ENCODE results near the gene EXOC7. TPM values are rescaled to one million over a fixed set of nuclear protein-coding genes. Genes with fewer than 3 reads are reported as not detected.

The EXOC7 gene
- total RNA-seq, 4 donors from 2014 or later = 51.7 to 87.3 (median 75.1) TPM

- peaks cover 0 to 4% (median 0%) of the 10 kb centered on the region in 3 donors for H3K36me3 ChIP-seq
- H3K27ac ChIP-seq = no peak overlapping the region
- peaks cover 3 to 50% (median 22%) of the 10 kb centered on the region in 4 donors for H3K4me1 ChIP-seq
- peak overlapping the region; percentile 27 to 56 (median 50) for H3K4me3 ChIP-seq
- no peak for DNase-seq (ENCODE audit: low spot score in 2 of 2)
- H3K27me3 ChIP-seq = peaks cover 2 to 53% of the 10 kb centered on the region in 2 donors
- 2 to 4% methylated on average over 19 to 21 of the region's 24 CpGs for WGBS, 2 donors
- TF ChIP-seq EP300 (IDR thresholded peaks at IDR 0.05) (no peak), CTCF (IDR thresholded peaks at IDR 0.05) (no peak), POLR2A (IDR thresholded peaks at IDR 0.05) (no peak)
- no peaks in the 10 kb centered on the region for H3K9me3 ChIP-seq
Observed at GRCh38 chr17:76140661-76141211, 37.1 kb upstream of the EXOC7 start.

- Histone ChIP-seq H3K4me1 (peaks cover 3 to 50% (median 22%) of the 10 kb centered on the region in 4 donors), H3K27ac (no peak overlapping the region), H3K36me3 (peaks cover 0 to 3% (median 0%) of the 10 kb centered on the region in 3 donors), H3K9me3 (no peaks in the 10 kb centered on the region), H3K27me3 (peaks cover 2 to 60% of the 10 kb centered on the region in 2 donors), H3K4me3 (peak overlapping the region in 2 of 4 donors; percentile 29 to 56)
- no peak for TF ChIP-seq POLR2A (IDR thresholded peaks at IDR 0.05)
- TF ChIP-seq EP300 (IDR thresholded peaks at IDR 0.05) = no peak
- no peak for TF ChIP-seq CTCF (IDR thresholded peaks at IDR 0.05)
- WGBS, 2 donors = 19 to 20% methylated on average over 23 to 36 of the region's 78 CpGs
- DNase-seq (ENCODE audit: low spot score in 2 of 2) = no peak
Observed at GRCh38 chr17:76139801-76140660, 36.4 kb upstream of the EXOC7 start.

DNA sequence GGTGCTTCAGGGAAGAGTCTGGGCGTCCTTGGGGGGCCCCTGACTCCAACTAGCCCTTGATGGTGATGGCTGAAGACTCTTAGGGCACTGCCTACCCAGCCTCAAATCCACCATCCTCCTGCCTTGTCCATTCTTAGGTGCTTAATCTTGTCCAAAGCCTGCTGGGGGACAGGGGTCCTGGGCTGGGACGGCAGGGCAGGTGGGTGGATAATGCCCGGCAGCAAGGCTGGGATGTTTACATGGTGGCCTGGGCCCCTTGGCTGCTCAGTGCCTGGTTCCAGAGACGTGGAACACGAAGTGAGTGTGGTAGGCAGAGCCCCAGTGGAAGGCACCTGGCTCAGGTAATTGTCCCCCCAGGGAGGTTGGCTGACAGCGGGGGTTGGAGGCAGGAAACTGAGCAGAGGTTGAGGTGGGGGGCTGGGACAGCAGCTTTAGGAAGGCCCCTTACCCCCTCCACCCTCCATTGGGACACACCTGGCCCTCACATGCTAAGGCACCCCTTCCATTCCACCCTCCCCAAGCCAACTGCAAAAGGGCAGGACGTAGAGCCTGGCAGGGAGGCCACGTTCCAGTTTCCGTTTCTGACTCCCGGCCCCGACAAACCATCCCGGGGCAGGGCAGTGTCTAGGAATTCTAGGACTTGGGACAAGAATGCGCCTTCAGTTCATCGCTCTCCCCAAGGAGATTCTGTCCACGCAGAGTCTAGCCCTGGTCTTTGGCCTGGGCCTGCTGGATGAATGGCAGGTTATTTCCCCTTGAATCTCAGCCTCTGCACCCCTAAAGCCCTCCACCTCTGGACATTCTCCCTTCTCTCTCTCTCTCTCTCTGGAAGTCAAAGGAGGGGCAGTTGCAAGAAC is 35.5 kb upstream of the EXOC7 start:
- TF ChIP-seq EP300 (IDR thresholded peaks at IDR 0.05) (no peak), POLR2A (IDR thresholded peaks at IDR 0.05) (no peak), CTCF (IDR thresholded peaks at IDR 0.05) (no peak)
- Histone ChIP-seq H3K9me3 (no peaks in the 10 kb centered on the region), H3K36me3 (no peaks in the 10 kb centered on the region), H3K4me3 (no peak overlapping the region), H3K27ac (no peak overlapping the region), H3K27me3 (peaks cover 2 to 69% of the 10 kb centered on the region in 2 donors), H3K4me1 (peaks cover 3 to 49% (median 22%) of the 10 kb centered on the region in 4 donors)
- 49 to 57% methylated on average over 13 to 15 of the region's 15 CpGs for WGBS, 2 donors
- DNase-seq (ENCODE audit: low spot score in 2 of 2) = no peak

DNA sequence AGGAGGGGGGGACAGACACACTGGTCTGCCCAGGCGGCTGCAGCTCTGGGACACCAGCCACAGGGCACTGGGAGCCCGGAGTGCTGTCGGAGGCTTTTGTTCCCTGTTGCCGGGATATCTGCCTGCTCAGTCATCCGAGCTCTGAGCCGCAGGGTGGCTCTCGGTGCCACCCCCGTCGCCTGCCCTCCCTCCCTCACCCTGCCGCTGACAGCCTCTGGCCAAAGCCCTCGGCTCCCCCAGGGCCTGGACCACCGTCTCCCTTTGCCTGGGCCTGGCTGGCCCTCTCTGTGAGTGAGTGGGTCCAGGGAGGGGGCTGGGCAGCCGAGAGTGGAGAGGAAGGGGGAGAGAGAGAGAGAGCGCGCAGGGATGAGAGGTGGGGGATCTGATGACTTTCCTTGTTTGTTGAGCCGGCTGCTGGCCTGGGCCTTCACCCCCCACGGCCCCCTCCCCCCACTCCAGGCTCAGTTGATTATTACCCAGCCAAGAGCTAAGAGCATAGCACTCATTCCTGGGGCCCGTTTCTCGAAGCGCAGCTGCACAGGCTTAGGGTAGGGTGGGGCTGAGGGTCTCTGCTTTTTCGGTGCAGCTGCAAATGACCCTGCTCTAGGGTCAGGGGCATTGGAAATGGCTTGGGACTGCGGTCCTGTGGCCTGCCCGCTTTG is 34.8 kb upstream of the EXOC7 start:
- H3K27me3 ChIP-seq = peaks cover 2 to 76% of the 10 kb centered on the region in 2 donors
- no peaks in the 10 kb centered on the region for H3K36me3 ChIP-seq
- H3K27ac ChIP-seq = no peak overlapping the region
- no peak for DNase-seq (ENCODE audit: low spot score in 2 of 2)
- no peak overlapping the region for H3K4me3 ChIP-seq
- WGBS, 2 donors = 44 to 47% methylated on average over 23 of the region's 23 CpGs
- no peak for TF ChIP-seq CTCF (IDR thresholded peaks at IDR 0.05)
- TF ChIP-seq EP300 (IDR thresholded peaks at IDR 0.05) = no peak
- no peak for TF ChIP-seq POLR2A (IDR thresholded peaks at IDR 0.05)
- no peaks in the 10 kb centered on the region for H3K9me3 ChIP-seq
- peaks cover 3 to 49% (median 22%) of the 10 kb centered on the region in 4 donors for H3K4me1 ChIP-seq

All from tibial nerve (tissue), 4 donors.